Common myeloid progenitor, CD34-positive (primary cell): ENCODE measurements around the gene SART3.

Experiments used
- CTCF ChIA-PET: fragments of 350-600 bp; sonication (Branson Sonifier 250); formaldehyde crosslinking; loops from one replicate; lab custom pipeline; 2021; ENCODE audit warnings: antibody characterized with exemption; lab: Charles Lee
- POLR2A ChIA-PET: fragments of 350-600 bp; sonication (Branson Sonifier 250); formaldehyde crosslinking; loops from one replicate; lab custom pipeline; 2021; ENCODE audit warnings: antibody characterized with exemption; lab: Charles Lee
- DNase-seq, 3 donors: peaks; one replicate each; pipeline versions ENCODE4 v3.0.0 to v3.0.0-alpha.2; 2013
- H3K27ac ChIP-seq, 2 experiments: 1 replicate in 1 of 2; 2 replicates in 1 of 2; pipeline ENCODE4 v1.7.0; 2013; ENCODE audit warnings: inconsistent platforms in 2 of 2, low read length in 2 of 2, mild to moderate bottlenecking in 2 of 2, low read depth in 1 of 2, moderate library complexity in 1 of 2; ENCODE audit not compliant: severe bottlenecking in 2 of 2, insufficient read depth in 1 of 2, poor library complexity in 1 of 2
- H3K27me3 ChIP-seq, 5 experiments: replicated peaks in 2 of 5; 1 replicate in 3 of 5; 2 replicates in 2 of 5; pipeline versions ENCODE4 v1.6.1 to v1.7.0; 2013; ENCODE audit warnings: low read length in 4 of 5, mild to moderate bottlenecking in 2 of 5, moderate library complexity in 2 of 5, inconsistent platforms in 1 of 5; ENCODE audit not compliant: insufficient read depth in 5 of 5, control insufficient read depth in 4 of 5
- H3K36me3 ChIP-seq, 4 experiments: 1 replicate in 2 of 4; 2 replicates in 2 of 4; pipeline versions ENCODE4 v1.6.1 to v1.7.0; 2013; ENCODE audit warnings: low read length in 3 of 4, control low read depth in 1 of 4, mild to moderate bottlenecking in 1 of 4; ENCODE audit not compliant: control insufficient read depth in 4 of 4, insufficient read depth in 4 of 4
- H3K4me1 ChIP-seq, 4 experiments: 1 replicate in 3 of 4; 2 replicates in 1 of 4; pipeline versions ENCODE4 v1.6.1 to v1.7.1; 2013; ENCODE audit warnings: low read length in 3 of 4, mild to moderate bottlenecking in 3 of 4, control low read depth in 1 of 4, inconsistent platforms in 1 of 4, moderate library complexity in 1 of 4; ENCODE audit not compliant: control insufficient read depth in 4 of 4, insufficient read depth in 4 of 4; ENCODE audit errors: control extremely low read depth in 1 of 4
- H3K4me3 ChIP-seq, 7 experiments: 1 replicate in 4 of 7; 2 replicates in 3 of 7; pipeline versions ENCODE4 v1.5.1 to v1.7.0; 2013; ENCODE audit warnings: mild to moderate bottlenecking in 7 of 7, low read length in 6 of 7, moderate library complexity in 6 of 7, inconsistent platforms in 2 of 7, low read depth in 2 of 7, control low read depth in 1 of 7; ENCODE audit not compliant: insufficient read depth in 4 of 7, control insufficient read depth in 1 of 7; ENCODE audit errors: extremely low read depth in 1 of 7
- H3K9me3 ChIP-seq, 5 experiments: 1 replicate in 4 of 5; 2 replicates in 1 of 5; pipeline versions ENCODE4 v1.6.1 to v1.7.1; 2013; ENCODE audit warnings: low read length in 4 of 5, mild to moderate bottlenecking in 2 of 5, inconsistent platforms in 1 of 5, low read depth in 1 of 5, moderate library complexity in 1 of 5; ENCODE audit not compliant: control insufficient read depth in 4 of 5, insufficient read depth in 2 of 5; ENCODE audit errors: control extremely low read depth in 1 of 5
- WGBS: methylation state at CpG from one replicate; pipeline ENCODE4 v1.1.5; 2013; ENCODE audit not compliant: insufficient coverage; 5-methylcytosine and 5-hydroxymethylcytosine counted together

The SART3 gene

GRCh38 chr12:108478611-108479206, 82.3 kb downstream of the SART3 start:
- H3K36me3 ChIP-seq = no peaks in the 10 kb centered on the region
- no peak overlapping the region for H3K27ac ChIP-seq
- ChIA-PET POLR2A (interaction anchor here (1.1 kb wide), 1 partner anchor 1025 kb away, joined by 3 read pairs; no protein-coding TSS in a partner anchor), CTCF (no interaction called here)
- 70% methylated on average over 6 of the region's 8 CpGs for WGBS
- H3K27me3 ChIP-seq = peaks cover 2 to 26% (median 7%) of the 10 kb centered on the region in 5 experiments
- no peaks in the 10 kb centered on the region for H3K9me3 ChIP-seq
- no peak overlapping the region for H3K4me3 ChIP-seq
- DNase-seq = no peak
- H3K4me1 ChIP-seq = no peaks in the 10 kb centered on the region

GRCh38 chr12:108477881-108478259, 83.1 kb downstream of the SART3 start:
- H3K27ac ChIP-seq = no peak overlapping the region
- no peaks in the 10 kb centered on the region for H3K9me3 ChIP-seq
- no peak for DNase-seq
- H3K4me3 ChIP-seq = no peak overlapping the region
- WGBS = 98% methylated on average over 6 of the region's 6 CpGs
- CTCF ChIA-PET = no interaction called here
- POLR2A ChIA-PET = no interaction called here
- peaks cover 0 to 24% (median 6%) of the 10 kb centered on the region in 5 experiments for H3K27me3 ChIP-seq
- no peaks in the 10 kb centered on the region for H3K4me1 ChIP-seq
- H3K36me3 ChIP-seq = no peaks in the 10 kb centered on the region

- POLR2A ChIA-PET = no interaction called here
- H3K9me3 ChIP-seq = no peaks in the 10 kb centered on the region
- WGBS = 94% methylated on average over 7 of the region's 11 CpGs
- DNase-seq = no peak
- no peaks in the 10 kb centered on the region for H3K36me3 ChIP-seq
- H3K4me3 ChIP-seq = no peak overlapping the region
- no peak overlapping the region for H3K27ac ChIP-seq
- H3K27me3 ChIP-seq = peaks cover 2 to 25% (median 6%) of the 10 kb centered on the region in 5 experiments
- CTCF ChIA-PET = no interaction called here
- H3K4me1 ChIP-seq = no peaks in the 10 kb centered on the region
These were observed 83.7 kb downstream of the SART3 start for GRCh38 chr12:108477055-108477880.

GRCh38 chr12:108475396-108475795, 85.6 kb downstream of the SART3 start:
- ChIA-PET POLR2A (no interaction called here), CTCF (no interaction called here)
- no peak for DNase-seq
- WGBS = 86% methylated on average over 2 of the region's 2 CpGs
- Histone ChIP-seq H3K27ac (no peak overlapping the region), H3K4me3 (no peak overlapping the region), H3K4me1 (no peaks in the 10 kb centered on the region), H3K9me3 (no peaks in the 10 kb centered on the region), H3K36me3 (no peaks in the 10 kb centered on the region), H3K27me3 (peaks cover 0 to 20% (median 2%) of the 10 kb centered on the region in 5 experiments)

- no peak overlapping the region for H3K4me3 ChIP-seq
- H3K27me3 ChIP-seq = peaks cover 0 to 12% (median 2%) of the 10 kb centered on the region in 5 experiments
- 97% methylated on average over 4 of the region's 5 CpGs for WGBS
- no peak for DNase-seq
- H3K36me3 ChIP-seq = no peaks in the 10 kb centered on the region
- no peaks in the 10 kb centered on the region for H3K9me3 ChIP-seq
- ChIA-PET CTCF (interaction anchor here (1.4 to 1.8 kb wide), 2 partner anchors 16 to 240 kb away, joined by 3 to 8 read pairs; no protein-coding TSS in a partner anchor), POLR2A (no interaction called here)
- no peaks in the 10 kb centered on the region for H3K4me1 ChIP-seq
- no peak overlapping the region for H3K27ac ChIP-seq
These were observed 87.4 kb downstream of the SART3 start for GRCh38 chr12:108473400-108474055.
